ENCODE data around the gene USP13. TPM values are rescaled to one million over a fixed set of nuclear protein-coding genes. Genes with fewer than 3 reads are reported as not detected.

The USP13 gene
- total RNA-seq, 1 donor: 12.7 TPM

GRCh38 chr3:179687967-179688535, 35.2 kb downstream of the USP13 start:
- Histone ChIP-seq H4K20me1 (ENCODE audit: insufficient read depth, low read length) (peaks cover 2% of the 10 kb centered on the region), H3K27ac (ENCODE audit: low read depth, low read length) (no peak overlapping the region), H3K4me3 (ENCODE audit: insufficient read depth, low read length) (no peak overlapping the region), H3K27me3 (ENCODE audit: insufficient read depth, low read length) (no peaks in the 10 kb centered on the region), H2AFZ (ENCODE audit: low read length) (no peak overlapping the region), H3K36me3 (ENCODE audit: insufficient read depth, low read length) (peaks cover 9% of the 10 kb centered on the region), H3K4me1 (ENCODE audit: insufficient read depth, low read length) (peaks cover 8% of the 10 kb centered on the region), H3K9me3 (ENCODE audit: low read depth, low read length) (no peaks in the 10 kb centered on the region), H3K79me2 (ENCODE audit: insufficient read depth, low read length) (peaks cover 34% of the 10 kb centered on the region), H3K4me2 (ENCODE audit: insufficient read depth, low read length) (no peak overlapping the region)
- no peak for TF ChIP-seq CTCF (IDR thresholded peaks at IDR 0.05; ENCODE audit: extremely low read depth, low read depth, low read length)
- no peak for DNase-seq (ENCODE audit: insufficient read length, low spot score, missing footprints)

GRCh38 chr3:179688850-179689249, 36.0 kb downstream of the USP13 start:
- Histone ChIP-seq H3K9me3 (ENCODE audit: low read depth, low read length) (no peaks in the 10 kb centered on the region), H3K36me3 (ENCODE audit: insufficient read depth, low read length) (peaks cover 9% of the 10 kb centered on the region), H3K27me3 (ENCODE audit: insufficient read depth, low read length) (no peaks in the 10 kb centered on the region), H3K4me1 (ENCODE audit: insufficient read depth, low read length) (peaks cover 8% of the 10 kb centered on the region), H3K79me2 (ENCODE audit: insufficient read depth, low read length) (peaks cover 31% of the 10 kb centered on the region), H4K20me1 (ENCODE audit: insufficient read depth, low read length) (peaks cover 2% of the 10 kb centered on the region), H3K4me3 (ENCODE audit: insufficient read depth, low read length) (no peak overlapping the region), H2AFZ (ENCODE audit: low read length) (no peak overlapping the region), H3K27ac (ENCODE audit: low read depth, low read length) (no peak overlapping the region), H3K4me2 (ENCODE audit: insufficient read depth, low read length) (no peak overlapping the region)
- no peak for DNase-seq (ENCODE audit: insufficient read length, low spot score, missing footprints)
- no peak for TF ChIP-seq CTCF (IDR thresholded peaks at IDR 0.05; ENCODE audit: extremely low read depth, low read depth, low read length)

GRCh38 chr3:179694731-179695130, 41.9 kb downstream of the USP13 start:
- H3K36me3 ChIP-seq (ENCODE audit: insufficient read depth, low read length): no peaks in the 10 kb centered on the region
- no peaks in the 10 kb centered on the region for H3K9me3 ChIP-seq (ENCODE audit: low read depth, low read length)
- no peaks in the 10 kb centered on the region for H4K20me1 ChIP-seq (ENCODE audit: insufficient read depth, low read length)
- peaks cover 19% of the 10 kb centered on the region for H3K79me2 ChIP-seq (ENCODE audit: insufficient read depth, low read length)
- H3K4me1 ChIP-seq (ENCODE audit: insufficient read depth, low read length): no peaks in the 10 kb centered on the region
- no peak overlapping the region for H3K4me2 ChIP-seq (ENCODE audit: insufficient read depth, low read length)
- H3K4me3 ChIP-seq (ENCODE audit: insufficient read depth, low read length): no peak overlapping the region
- no peak overlapping the region for H2AFZ ChIP-seq (ENCODE audit: low read length)
- no peak for DNase-seq (ENCODE audit: insufficient read length, low spot score, missing footprints)
- TF ChIP-seq CTCF (IDR thresholded peaks at IDR 0.05; ENCODE audit: extremely low read depth, low read depth, low read length): no peak
- H3K27me3 ChIP-seq (ENCODE audit: insufficient read depth, low read length): no peaks in the 10 kb centered on the region
- H3K27ac ChIP-seq (ENCODE audit: low read depth, low read length): no peak overlapping the region

- H3K36me3 ChIP-seq (ENCODE audit: insufficient read depth, low read length): no peaks in the 10 kb centered on the region
- no peak overlapping the region for H2AFZ ChIP-seq (ENCODE audit: low read length)
- no peak overlapping the region for H3K4me2 ChIP-seq (ENCODE audit: insufficient read depth, low read length)
- no peaks in the 10 kb centered on the region for H3K4me1 ChIP-seq (ENCODE audit: insufficient read depth, low read length)
- H4K20me1 ChIP-seq (ENCODE audit: insufficient read depth, low read length): no peaks in the 10 kb centered on the region
- H3K27ac ChIP-seq (ENCODE audit: low read depth, low read length): peak overlapping the region; percentile 15
- H3K27me3 ChIP-seq (ENCODE audit: insufficient read depth, low read length): no peaks in the 10 kb centered on the region
- H3K4me3 ChIP-seq (ENCODE audit: insufficient read depth, low read length): no peak overlapping the region
- H3K79me2 ChIP-seq (ENCODE audit: insufficient read depth, low read length): peaks cover 15% of the 10 kb centered on the region
- no peaks in the 10 kb centered on the region for H3K9me3 ChIP-seq (ENCODE audit: low read depth, low read length)
- TF ChIP-seq CTCF (IDR thresholded peaks at IDR 0.05; ENCODE audit: extremely low read depth, low read depth, low read length): no peak
- no peak for DNase-seq (ENCODE audit: insufficient read length, low spot score, missing footprints)
Observed at GRCh38 chr3:179695672-179696313, 43.0 kb downstream of the USP13 start.
